NCI-H1417 treated with DMSO at 0.1 percent for 48 hours (cell line): Measurements from ENCODE around the gene OLFML2B.

Experiments used
- DNase-seq: peaks from one replicate; lab custom pipeline; 2025; lab: John Stamatoyannopoulos, UW

OLFML2B gene

GRCh38 chr1:161978011-161978790 lies 45.5 kb downstream of the OLFML2B start:
- no peak for DNase-seq

DNA sequence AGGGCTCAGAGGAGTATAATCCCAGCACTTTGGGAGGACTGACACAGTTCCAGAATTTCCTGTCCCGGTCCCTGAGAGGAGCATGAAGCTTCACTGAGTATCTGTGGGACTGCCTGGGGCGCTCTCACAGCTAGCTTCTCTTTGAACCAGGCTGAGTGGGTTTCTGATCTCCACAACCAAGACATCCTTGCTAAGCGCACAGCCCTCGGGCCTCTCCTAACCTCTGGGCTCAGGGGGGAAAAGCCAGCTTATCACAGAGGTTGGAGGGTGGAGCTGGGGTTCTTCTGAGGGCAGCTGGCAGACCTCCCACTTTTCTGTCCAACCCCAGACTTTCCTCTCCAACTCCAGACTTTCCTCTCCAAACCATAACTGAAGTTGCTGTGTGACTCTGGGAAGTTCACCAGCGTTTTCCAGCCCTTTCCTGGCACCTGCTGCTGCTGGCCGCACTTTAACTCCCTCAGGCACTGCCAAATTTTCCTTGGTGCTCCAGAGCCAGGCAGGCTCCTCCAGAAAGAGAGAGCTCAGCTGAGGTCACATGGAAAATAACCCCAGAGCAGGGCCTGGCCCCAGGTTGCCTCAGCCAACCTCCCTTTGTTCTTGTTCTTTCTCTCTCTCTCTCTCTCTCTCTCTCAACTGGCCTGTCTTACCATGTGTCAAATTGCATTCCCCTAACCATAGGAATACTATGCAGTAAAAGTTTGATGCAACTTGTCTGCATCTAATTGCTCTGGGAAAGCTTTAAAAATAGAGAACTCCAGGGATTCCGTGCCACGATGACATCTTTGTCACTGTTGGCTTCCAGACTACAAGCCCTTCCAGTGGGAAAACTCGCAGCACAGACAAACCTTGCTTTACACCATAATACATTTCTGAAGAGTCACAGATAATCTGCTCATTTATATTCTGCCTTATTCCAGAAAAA lies 49.5 kb downstream of the OLFML2B start:
- DNase-seq, result no peak

GRCh38 chr1:161972828-161973227 lies 50.8 kb downstream of the OLFML2B start:
- DNase-seq, result no peak

GRCh38 chr1:161970633-161971032 lies 53.0 kb downstream of the OLFML2B start:
- DNase-seq, result no peak

DNA sequence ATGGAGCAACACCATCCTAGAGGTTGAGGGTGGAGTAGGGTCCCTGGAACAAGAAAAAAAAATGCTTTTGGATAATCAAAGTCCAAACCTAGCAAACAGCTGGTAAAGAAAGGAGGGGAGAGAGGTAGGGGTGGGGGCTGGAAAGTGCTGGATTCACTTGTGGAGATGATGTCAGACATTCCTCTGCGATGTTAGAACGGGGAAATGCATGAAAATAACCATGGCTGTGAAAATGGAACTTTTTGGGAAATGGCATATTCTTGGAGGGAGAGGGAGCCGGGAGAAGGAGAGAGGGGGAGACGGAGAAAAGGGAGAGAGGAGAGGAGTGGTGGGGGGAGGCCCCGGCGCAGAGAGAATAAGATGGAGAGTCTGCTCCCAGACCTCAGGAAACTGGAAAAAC lies 53.6 kb downstream of the OLFML2B start:
- no peak for DNase-seq

- no peak for DNase-seq
Observed at GRCh38 chr1:161966067-161966466, 57.6 kb downstream of the OLFML2B start.

DNA sequence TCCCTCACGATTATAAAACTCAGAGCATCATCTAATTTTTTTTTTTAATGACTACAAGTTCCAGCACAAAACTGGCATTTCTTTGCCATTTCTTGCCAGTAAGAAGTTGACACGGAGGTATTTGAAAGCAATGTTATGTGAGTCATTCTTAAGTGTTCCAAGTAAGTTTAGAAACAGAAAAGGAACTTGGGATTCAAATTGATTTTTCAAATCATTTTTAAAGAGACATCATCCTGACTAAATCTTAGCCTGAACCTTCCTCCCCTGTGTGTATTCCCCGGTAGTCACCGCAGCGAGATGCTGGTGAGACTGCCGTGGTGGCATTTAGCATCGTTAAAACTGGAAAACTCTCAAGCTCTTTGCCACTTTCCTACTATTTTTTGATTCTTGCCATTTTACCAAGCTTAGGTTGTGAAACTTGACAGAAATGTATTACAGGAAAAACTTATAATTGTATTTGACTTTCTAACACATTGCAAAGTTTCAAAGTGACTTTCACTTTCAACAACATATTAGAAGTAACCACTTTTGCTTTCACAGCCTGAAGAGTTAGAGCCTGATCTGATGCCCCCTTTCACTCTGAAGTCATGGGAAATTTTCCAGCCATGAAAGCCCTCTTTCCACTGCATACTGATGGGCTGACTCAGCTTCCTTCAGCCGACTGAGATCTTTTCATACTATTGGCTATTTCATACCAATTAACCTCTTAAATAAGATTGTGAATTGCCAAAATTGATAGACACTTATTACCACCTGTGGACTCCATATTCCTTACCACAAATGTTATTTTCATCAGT lies 61.4 kb downstream of the OLFML2B start:
- DNase-seq, result no peak

- DNase-seq, result no peak
Observed at GRCh38 chr1:161958425-161958824, 65.2 kb downstream of the OLFML2B start.

DNA sequence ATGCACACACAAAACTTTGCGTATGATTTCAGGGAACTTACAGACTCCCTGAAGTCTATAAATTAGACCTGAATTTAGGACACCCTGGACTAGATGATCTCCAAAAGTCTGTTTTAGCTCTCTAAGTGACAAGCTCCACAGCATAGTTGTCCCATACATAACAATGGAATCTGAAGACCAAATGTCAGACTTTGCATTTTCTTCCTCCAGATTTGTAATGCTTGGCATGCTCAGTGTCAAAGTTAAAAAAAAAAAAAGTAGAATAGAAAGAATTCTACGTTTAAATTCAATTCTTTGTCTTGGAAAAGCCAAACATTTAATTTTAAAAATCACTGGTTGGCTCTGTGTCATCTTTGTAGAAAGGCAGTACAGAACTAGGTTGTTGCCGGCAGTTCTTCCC lies 66.7 kb downstream of the OLFML2B start:
- DNase-seq, result no peak

- no peak for DNase-seq
Observed at GRCh38 chr1:161956097-161956496, 67.6 kb downstream of the OLFML2B start.

- DNase-seq, result no peak
Observed at GRCh38 chr1:161955606-161956005, 68.1 kb downstream of the OLFML2B start.

DNA sequence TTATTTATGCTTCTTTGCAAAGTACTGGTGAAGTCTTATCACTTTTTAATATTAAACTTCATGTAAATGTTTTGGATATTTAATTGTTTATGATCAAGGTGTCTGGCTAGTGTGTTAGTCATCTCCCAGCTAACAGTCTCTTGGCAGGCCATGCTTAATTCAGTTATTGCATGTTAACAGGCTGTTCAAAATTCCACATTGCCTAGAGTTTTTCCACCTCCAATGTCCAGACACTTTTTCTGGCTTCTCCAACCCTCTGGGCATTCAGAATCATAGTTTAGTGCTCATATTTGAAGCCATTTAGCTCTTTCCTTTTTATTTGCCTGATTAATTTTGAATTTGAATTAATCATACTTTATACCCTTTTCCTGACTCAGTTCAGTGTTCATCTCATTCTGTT lies 69.2 kb downstream of the OLFML2B start:
- DNase-seq, result no peak

DNA sequence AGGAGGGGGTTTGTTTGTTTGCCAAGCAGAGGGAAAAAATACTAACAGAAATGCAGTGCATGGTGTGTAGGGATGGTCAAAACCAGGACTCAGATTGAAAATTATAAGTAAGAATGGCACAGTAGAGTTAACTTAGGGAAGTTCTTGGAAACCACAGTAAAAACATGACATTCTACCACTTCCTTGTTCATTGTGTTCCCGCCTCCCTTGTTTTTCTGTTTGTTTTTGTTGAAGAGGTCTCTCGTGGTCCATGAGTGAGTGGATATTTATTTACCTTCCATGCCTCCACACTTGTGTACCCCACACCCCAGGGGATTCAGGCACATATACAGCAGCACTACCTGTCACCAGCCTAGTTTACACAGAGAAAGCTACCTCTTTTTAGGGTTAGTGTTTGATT lies 69.6 kb downstream of the OLFML2B start:
- no peak for DNase-seq

DNA sequence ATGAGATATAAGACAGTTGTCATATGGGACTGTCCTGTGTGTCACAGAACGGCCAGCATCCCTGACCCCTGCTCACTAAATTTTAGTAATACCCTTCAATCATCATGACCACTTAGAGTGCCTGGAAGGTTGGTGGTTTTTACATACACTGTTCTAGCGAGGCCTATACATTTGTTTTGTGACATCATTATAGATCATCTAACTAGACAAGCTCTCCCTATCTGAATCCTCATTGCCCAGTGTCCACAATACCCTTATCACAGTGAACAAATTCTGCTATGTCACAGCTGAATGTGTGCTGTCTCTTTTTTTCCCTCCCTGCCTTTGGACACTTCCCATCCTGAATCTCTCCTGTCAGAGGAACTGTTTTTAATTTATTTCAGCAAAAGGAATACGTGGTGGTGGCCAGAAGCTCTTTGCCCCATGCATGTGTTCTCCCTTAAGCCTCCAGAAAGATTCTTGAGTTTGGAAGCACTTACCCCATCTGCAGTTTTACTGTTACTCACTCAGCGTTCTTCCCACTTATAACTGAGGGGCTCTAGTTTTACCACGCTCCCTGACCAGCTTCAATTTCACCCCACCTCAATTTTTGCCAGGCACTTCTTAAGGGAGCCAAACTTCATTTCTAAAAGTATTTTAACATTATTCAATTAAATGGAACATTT lies 70.3 kb downstream of the OLFML2B start:
- no peak for DNase-seq

- DNase-seq, result no peak
Observed at GRCh38 chr1:161952607-161953172, 71.0 kb downstream of the OLFML2B start.

GRCh38 chr1:161951646-161952045 lies 72.0 kb downstream of the OLFML2B start:
- no peak for DNase-seq

DNA sequence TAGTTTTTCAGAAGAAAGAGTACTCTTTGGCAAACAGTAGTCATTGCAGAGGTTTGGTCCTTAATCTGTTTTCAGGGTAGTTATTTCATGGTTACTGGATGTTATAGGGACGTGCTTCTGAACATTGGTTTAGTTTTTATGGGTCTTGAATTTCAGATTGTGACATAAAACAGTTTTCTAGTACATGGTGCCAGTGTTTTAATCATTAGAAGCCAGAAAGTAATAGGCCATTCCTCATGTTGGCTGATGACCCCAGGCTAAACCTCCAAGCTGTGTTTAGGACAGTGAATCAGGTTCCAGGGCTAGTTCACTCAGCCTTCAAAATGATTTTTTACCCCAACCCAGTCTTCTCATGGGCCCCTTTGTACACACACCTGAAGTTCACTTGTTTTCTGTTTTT lies 73.3 kb downstream of the OLFML2B start:
- no peak for DNase-seq

GRCh38 chr1:161949548-161949947 lies 74.1 kb downstream of the OLFML2B start:
- DNase-seq, result no peak

DNA sequence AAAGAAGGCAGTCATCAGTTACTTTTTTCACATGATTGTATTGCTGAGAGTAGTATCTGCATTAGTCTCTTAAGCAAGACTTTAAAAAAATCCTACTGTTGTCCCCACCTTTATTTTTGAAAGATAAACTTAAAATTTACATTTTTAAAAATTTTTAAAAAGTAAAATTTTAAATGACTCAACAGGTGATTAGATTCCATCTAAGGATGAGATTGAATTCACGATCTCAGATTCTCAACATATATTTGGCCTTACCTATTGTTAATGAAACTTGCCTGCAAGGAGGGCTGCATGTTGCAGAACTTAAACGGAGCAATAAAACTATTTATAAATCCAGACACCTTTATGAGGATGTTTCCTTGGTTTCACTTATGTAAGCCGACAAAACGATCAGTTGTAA lies 75.2 kb downstream of the OLFML2B start:
- no peak for DNase-seq

- no peak for DNase-seq
Observed at GRCh38 chr1:161946071-161946987, 77.3 kb downstream of the OLFML2B start.
